Breast epithelium (tissue), 3 donors: Measurements from ENCODE around the gene CHCHD4.

Experiments used
- POLR2A ChIP-seq: fragments of 450-650 bp; IDR thresholded peaks from one replicate; pipeline ENCODE4 v1.6.1; 2016; ENCODE audit warnings: antibody characterized with exemption, mild to moderate bottlenecking, moderate library complexity
- POLR2AphosphoS5 ChIP-seq, 3 donors: sonication (generic); formaldehyde crosslinking; IDR thresholded peaks; one replicate each; pipeline ENCODE4 v1.6.1; 2017; ENCODE audit warnings: antibody characterized with exemption in 3 of 3
- TF ChIP-seq, protein P1 (sequence below), 3 donors: fragments of 450-650 bp; IDR thresholded peaks; one replicate each; pipeline ENCODE4 v1.5.1; 2016 to 2017; ENCODE audit warnings: antibody characterized with exemption in 3 of 3, mild to moderate bottlenecking in 3 of 3, moderate library complexity in 3 of 3

DNA sequence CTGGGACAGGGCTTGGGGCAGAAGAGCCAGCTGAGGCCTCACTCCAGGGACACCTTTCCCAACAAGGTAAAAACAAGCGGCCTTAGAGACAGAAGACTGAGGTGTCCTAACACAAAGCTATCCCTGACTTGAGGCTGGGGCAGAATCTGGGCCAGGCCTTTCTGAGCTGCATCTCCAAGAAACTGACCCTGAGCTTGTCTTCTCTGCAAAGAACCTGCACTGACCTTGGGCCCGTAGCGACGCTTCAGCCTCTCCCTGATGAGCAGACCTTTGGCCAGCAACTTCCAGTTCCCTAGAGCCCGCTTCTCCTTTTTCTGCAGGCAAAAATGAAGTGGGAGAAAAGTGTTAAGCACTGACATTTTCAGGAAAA is 22.4 kb upstream of the CHCHD4 start:
- TF ChIP-seq, protein P1, sequence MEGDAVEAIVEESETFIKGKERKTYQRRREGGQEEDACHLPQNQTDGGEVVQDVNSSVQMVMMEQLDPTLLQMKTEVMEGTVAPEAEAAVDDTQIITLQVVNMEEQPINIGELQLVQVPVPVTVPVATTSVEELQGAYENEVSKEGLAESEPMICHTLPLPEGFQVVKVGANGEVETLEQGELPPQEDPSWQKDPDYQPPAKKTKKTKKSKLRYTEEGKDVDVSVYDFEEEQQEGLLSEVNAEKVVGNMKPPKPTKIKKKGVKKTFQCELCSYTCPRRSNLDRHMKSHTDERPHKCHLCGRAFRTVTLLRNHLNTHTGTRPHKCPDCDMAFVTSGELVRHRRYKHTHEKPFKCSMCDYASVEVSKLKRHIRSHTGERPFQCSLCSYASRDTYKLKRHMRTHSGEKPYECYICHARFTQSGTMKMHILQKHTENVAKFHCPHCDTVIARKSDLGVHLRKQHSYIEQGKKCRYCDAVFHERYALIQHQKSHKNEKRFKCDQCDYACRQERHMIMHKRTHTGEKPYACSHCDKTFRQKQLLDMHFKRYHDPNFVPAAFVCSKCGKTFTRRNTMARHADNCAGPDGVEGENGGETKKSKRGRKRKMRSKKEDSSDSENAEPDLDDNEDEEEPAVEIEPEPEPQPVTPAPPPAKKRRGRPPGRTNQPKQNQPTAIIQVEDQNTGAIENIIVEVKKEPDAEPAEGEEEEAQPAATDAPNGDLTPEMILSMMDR (IDR thresholded peaks at IDR 0.05), result no peak
- TF ChIP-seq POLR2A (no peak), POLR2AphosphoS5 (IDR thresholded peaks at IDR 0.05) (no peak)
